Measurements from ENCODE around the gene RNF223.
A peak's percentile ranks its signal among the peaks of the same experiment; 100 is the strongest.

Gene RNF223

DNA sequence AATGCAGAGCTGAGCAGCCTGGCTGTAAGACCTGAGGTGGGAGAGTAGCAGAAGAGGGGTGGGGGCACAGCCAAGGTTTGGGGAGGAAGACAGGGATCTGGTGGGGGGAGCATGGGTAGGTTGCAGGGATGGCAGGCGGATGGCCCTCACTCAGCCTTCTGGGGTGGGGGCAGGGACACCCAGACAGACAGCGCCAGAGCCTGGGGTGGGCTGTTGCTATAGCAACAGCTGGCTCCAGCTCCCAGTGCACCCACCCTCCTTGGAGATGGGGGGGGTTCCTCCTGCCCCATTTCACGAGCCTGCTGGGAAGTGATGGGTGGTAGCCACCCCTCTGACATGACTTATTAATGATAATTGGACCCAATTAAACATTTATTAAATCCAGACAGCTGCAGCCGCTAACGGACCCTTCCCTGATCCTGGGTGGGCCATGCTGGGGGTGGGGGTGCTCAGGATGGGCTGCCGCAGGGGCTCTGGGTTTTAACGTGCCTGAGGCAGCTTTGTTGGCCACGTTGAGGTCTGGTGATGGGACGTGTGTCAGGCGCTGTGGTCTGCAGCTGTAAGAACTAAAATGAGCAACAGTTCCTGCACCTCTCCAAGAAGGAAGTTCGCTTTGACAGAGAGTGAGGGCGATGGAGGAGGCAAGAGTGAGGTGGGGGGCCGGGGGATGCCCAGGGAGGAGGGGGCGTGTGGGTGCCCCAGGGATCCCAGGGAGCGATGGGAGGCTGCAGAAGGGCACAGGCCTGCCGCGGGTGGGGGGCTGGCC, 34.8 kb downstream of the RNF223 start:
- Histone ChIP-seq H3K9me2 (replicated peaks; ENCODE audit: insufficient read depth, low read length) (no peaks in the 10 kb centered on the region), H4K20me1 (ENCODE audit: insufficient read depth, low read length) (no peaks in the 10 kb centered on the region), H3F3A (ENCODE audit: insufficient read depth, low read length) (no peaks in the 10 kb centered on the region), H3K27ac (ENCODE audit: low read length) (no peak overlapping the region), H3K79me2 (ENCODE audit: low read length) (no peaks in the 10 kb centered on the region), H3K9me3 (replicated peaks; ENCODE audit: insufficient read depth, low read length) (no peaks in the 10 kb centered on the region), H3K27me3 (replicated peaks; ENCODE audit: insufficient read depth, low read length) (peaks cover 79% of the 10 kb centered on the region), H3K36me3 (replicated peaks; ENCODE audit: insufficient read depth, low read length) (no peaks in the 10 kb centered on the region), H2AFZ (ENCODE audit: low read length) (no peak overlapping the region), H3K4me3 (ENCODE audit: low read length) (no peak overlapping the region), H3K4me1 (ENCODE audit: low read length) (no peaks in the 10 kb centered on the region), H3K9ac (ENCODE audit: low read length) (no peak overlapping the region), H3K4me2 (ENCODE audit: low read depth, low read length) (no peak overlapping the region)
- TF ChIP-seq CTCF (IDR thresholded peaks at IDR 0.05; ENCODE audit: low read length) (no peak), EZH2phosphoT487 (IDR thresholded peaks at IDR 0.05; ENCODE audit: low read length) (no peak), EZH2 (optimal IDR thresholded peaks at IDR 0.05; ENCODE audit: low read depth, low read length) (no peak)
- no peak for DNase-seq

- Histone ChIP-seq H3K9me3 (replicated peaks; ENCODE audit: insufficient read depth, low read length) (no peaks in the 10 kb centered on the region), H3K36me3 (replicated peaks; ENCODE audit: insufficient read depth, low read length) (no peaks in the 10 kb centered on the region), H3K79me2 (ENCODE audit: low read length) (no peaks in the 10 kb centered on the region), H4K20me1 (ENCODE audit: insufficient read depth, low read length) (no peaks in the 10 kb centered on the region), H3K27ac (ENCODE audit: low read length) (no peak overlapping the region), H3K27me3 (replicated peaks; ENCODE audit: insufficient read depth, low read length) (peaks cover 80% of the 10 kb centered on the region), H3F3A (ENCODE audit: insufficient read depth, low read length) (no peaks in the 10 kb centered on the region), H3K9ac (ENCODE audit: low read length) (no peak overlapping the region), H3K4me2 (ENCODE audit: low read depth, low read length) (no peak overlapping the region), H3K9me2 (replicated peaks; ENCODE audit: insufficient read depth, low read length) (no peaks in the 10 kb centered on the region), H3K4me3 (ENCODE audit: low read length) (no peak overlapping the region), H2AFZ (ENCODE audit: low read length) (no peak overlapping the region), H3K4me1 (ENCODE audit: low read length) (no peaks in the 10 kb centered on the region)
- TF ChIP-seq CTCF (IDR thresholded peaks at IDR 0.05; ENCODE audit: low read length) (no peak), EZH2 (optimal IDR thresholded peaks at IDR 0.05; ENCODE audit: low read depth, low read length) (no peak), EZH2phosphoT487 (IDR thresholded peaks at IDR 0.05; ENCODE audit: low read length) (no peak)
- DNase-seq: no peak
These were observed 35.4 kb downstream of the RNF223 start for GRCh38 chr1:1038694-1039093.

- no peaks in the 10 kb centered on the region for H3K9me3 ChIP-seq (replicated peaks; ENCODE audit: insufficient read depth, low read length)
- H3K79me2 ChIP-seq (ENCODE audit: low read length): no peaks in the 10 kb centered on the region
- no peaks in the 10 kb centered on the region for H3K36me3 ChIP-seq (replicated peaks; ENCODE audit: insufficient read depth, low read length)
- no peak overlapping the region for H3K4me2 ChIP-seq (ENCODE audit: low read depth, low read length)
- H3K4me1 ChIP-seq (ENCODE audit: low read length): no peaks in the 10 kb centered on the region
- no peaks in the 10 kb centered on the region for H4K20me1 ChIP-seq (ENCODE audit: insufficient read depth, low read length)
- no peaks in the 10 kb centered on the region for H3F3A ChIP-seq (ENCODE audit: insufficient read depth, low read length)
- no peak overlapping the region for H3K27ac ChIP-seq (ENCODE audit: low read length)
- H3K4me3 ChIP-seq (ENCODE audit: low read length): no peak overlapping the region
- H2AFZ ChIP-seq (ENCODE audit: low read length): no peak overlapping the region
- H3K9me2 ChIP-seq (replicated peaks; ENCODE audit: insufficient read depth, low read length): no peaks in the 10 kb centered on the region
- no peak overlapping the region for H3K9ac ChIP-seq (ENCODE audit: low read length)
- TF ChIP-seq CTCF (IDR thresholded peaks at IDR 0.05; ENCODE audit: low read length) (no peak), EZH2phosphoT487 (IDR thresholded peaks at IDR 0.05; ENCODE audit: low read length) (no peak), EZH2 (optimal IDR thresholded peaks at IDR 0.05; ENCODE audit: low read depth, low read length) (no peak)
- peaks cover 72% of the 10 kb centered on the region for H3K27me3 ChIP-seq (replicated peaks; ENCODE audit: insufficient read depth, low read length)
- peak; percentile 21 for DNase-seq
These were observed 36.5 kb downstream of the RNF223 start for GRCh38 chr1:1037366-1038327.

Data from MM.1S (cell line).